ENCODE measurements around the gene CASKIN2.

CASKIN2 gene

GRCh38 chr17:75471207-75471606 is 44.1 kb downstream of the CASKIN2 start:
- no peak overlapping the region for H3K4me3 ChIP-seq (ENCODE audit: low read depth, low read length)

GRCh38 chr17:75468779-75469373 is 46.5 kb downstream of the CASKIN2 start:
- TF ChIP-seq CTCF (IDR thresholded peaks at IDR 0.05; ENCODE audit: low read depth, low read length): no peak
- no peak overlapping the region for H3K4me3 ChIP-seq (ENCODE audit: low read depth, low read length)

More at GRCh38 chr17:75471207-75471606, 44.1 kb downstream of the CASKIN2 start:
- no peak for TF ChIP-seq CTCF (IDR thresholded peaks at IDR 0.05; ENCODE audit: low read depth, low read length)

- H3K4me3 ChIP-seq (ENCODE audit: low read depth, low read length): no peak overlapping the region
- no peak for TF ChIP-seq CTCF (IDR thresholded peaks at IDR 0.05; ENCODE audit: low read depth, low read length)
Observed at GRCh38 chr17:75468291-75468754, 47.0 kb downstream of the CASKIN2 start.

- no peak overlapping the region for H3K4me3 ChIP-seq (ENCODE audit: low read depth, low read length)
- no peak for TF ChIP-seq CTCF (IDR thresholded peaks at IDR 0.05; ENCODE audit: low read depth, low read length)
Observed at GRCh38 chr17:75465039-75465438, 50.3 kb downstream of the CASKIN2 start.

GRCh38 chr17:75463603-75464002 is 51.7 kb downstream of the CASKIN2 start:
- no peak overlapping the region for H3K4me3 ChIP-seq (ENCODE audit: low read depth, low read length)
- no peak for TF ChIP-seq CTCF (IDR thresholded peaks at IDR 0.05; ENCODE audit: low read depth, low read length)

GRCh38 chr17:75460295-75460694 is 55.0 kb downstream of the CASKIN2 start:
- no peak overlapping the region for H3K4me3 ChIP-seq (ENCODE audit: low read depth, low read length)

More at GRCh38 chr17:75460295-75460694, 55.0 kb downstream of the CASKIN2 start:
- TF ChIP-seq CTCF (IDR thresholded peaks at IDR 0.05; ENCODE audit: low read depth, low read length): no peak

Measured in WI38 (cell line).